HG02852 (cell line): ENCODE results near the gene NSMCE1.

Experiments used
- ATAC-seq: cut with Tn5 transposase; IDR thresholded peaks from one replicate; pipeline ENCODE4 v1.9.1; 2021; ENCODE audit warnings: mild to moderate bottlenecking, moderate library complexity; ENCODE audit not compliant: unreplicated experiment

Gene NSMCE1

DNA sequence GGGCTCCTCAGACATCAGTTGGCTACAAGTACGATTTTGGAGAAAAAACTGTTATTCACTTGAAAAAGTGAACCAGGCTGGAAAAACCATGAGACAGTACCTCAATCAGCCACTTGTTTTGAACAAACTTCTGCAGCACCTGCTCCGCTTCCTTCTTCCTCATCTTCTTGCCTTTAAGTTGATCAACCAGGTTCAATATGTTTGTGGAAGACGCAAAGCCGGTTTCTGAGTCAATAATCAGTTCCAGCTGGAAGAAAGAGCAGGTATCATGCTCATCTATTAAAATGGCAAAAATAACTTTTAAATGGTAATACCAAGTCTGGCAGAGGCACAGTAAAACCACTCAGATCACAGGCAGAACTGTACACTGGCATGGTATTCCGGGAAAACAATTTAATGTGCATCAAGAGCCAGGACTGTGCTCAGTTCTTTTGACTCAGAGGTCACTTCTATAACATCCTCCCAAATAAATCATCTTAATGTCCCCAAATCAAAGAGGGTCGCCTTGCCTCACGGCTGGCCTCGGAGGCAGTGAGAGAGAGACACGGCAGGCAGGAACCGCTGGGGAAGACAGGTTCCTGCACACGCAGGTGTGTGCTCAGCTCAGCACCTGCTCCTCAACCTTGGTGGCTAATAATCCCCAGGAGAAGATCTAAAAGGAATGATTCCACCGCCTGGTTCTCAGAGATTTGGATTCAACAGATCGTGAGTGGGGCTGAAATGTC is 35.5 kb downstream of the NSMCE1 start:
- no peak for ATAC-seq

DNA sequence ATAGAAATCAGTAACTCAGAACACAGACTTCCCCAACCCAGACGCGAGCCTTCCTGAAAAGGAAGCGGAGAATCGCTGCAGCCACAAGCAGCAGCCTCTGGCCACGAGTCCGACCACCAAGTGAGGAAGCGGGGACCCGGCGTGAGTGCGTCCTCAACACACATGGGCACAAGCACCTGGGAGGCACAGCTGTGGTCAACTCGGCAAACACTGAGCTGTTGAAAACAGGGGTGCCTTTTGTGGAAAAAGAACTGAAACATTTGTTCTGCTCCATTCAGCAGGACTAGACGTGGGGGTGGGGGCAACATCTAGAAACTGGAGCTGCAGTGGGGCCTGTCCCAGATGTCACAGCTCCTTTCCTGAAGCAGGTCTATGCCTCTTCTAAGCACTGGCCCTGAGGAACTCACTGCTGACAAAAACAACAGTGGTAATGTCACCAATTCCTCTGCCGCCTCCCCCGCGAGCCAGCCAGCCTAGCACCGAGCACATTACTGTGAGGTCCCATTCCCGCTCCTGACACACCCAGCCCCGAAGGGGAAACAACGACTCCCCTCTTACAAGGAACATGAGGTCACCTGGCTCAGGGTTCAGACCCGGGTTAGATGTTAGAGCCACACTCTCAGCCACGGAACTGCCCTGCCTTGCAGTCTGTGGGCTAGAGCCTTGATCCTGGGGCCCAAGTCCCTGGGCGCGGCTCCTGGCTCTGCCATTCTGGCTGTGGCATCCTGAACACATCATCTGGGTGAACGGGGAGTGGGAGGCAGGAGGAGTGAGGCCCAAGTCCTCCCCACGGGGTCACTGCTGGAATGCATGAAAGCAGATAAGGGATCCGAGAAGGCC is 36.3 kb downstream of the NSMCE1 start:
- peak; percentile 59 for ATAC-seq

DNA sequence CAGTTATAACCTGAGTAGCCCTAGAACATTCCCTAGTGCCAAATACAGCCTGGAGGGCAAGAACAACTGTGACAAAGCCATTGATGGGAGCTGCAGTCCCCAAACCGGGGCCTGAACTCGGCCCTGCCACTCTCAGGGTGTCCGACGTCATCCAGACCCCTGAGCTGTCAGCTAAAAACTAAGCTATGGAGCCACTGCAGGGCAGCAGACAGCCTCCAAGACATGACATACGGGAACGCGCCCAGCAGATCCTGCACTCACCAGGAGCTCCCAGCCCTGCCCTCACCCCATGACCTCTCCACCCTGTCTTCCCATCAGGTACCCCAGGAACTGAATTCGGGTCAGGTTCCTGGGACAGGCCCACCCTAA is 36.9 kb downstream of the NSMCE1 start:
- no peak for ATAC-seq

DNA sequence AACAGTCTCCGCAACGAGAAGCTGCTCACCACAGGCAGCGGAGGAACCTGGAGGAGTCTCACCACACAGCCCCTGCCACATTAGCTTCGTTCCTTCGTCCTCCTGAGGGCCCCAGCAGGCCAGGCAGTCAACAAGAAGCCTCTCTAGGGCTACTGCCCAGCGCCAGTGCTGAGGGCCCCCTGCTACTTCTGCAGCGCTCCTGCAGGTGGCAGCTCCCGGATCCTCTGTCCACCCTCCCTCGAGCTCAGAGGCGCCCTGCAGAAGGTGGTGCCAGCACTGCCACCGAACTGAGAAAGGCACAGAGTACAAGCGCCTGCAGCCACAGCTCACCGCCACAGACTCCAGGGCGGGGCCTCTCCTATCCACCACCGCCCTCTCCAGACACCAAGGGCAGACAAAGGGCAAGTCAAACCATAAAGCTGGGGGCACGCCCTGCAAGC is 38.0 kb downstream of the NSMCE1 start:
- no peak for ATAC-seq

DNA sequence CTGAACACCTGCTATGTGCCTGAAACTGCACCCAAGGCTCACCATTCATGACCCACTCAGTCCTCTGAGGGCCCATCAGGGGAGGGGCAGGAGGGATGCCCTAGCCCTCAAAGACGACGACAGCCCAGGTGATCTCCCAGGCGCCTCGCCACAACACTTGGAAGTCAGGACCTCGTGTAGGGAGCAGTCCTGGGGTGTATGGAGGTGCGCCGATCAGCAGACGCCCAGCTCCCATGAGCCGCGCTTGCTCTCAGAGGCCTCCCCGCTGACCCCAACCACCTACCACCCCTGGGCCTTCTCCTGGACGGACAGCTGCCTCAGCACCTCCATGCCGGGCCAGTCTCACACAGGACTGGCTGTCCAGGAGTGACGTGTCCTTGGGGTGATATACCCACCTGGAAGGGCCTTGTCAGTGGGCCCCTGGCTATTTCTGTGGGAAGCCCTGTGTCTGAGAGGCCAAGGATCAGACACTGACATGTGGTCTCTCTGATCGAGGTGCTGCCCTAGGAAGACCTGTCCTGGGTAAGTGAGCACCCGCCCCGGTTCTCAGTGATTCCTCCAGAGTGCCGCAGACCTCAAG is 38.6 kb downstream of the NSMCE1 start:
- no peak for ATAC-seq

DNA sequence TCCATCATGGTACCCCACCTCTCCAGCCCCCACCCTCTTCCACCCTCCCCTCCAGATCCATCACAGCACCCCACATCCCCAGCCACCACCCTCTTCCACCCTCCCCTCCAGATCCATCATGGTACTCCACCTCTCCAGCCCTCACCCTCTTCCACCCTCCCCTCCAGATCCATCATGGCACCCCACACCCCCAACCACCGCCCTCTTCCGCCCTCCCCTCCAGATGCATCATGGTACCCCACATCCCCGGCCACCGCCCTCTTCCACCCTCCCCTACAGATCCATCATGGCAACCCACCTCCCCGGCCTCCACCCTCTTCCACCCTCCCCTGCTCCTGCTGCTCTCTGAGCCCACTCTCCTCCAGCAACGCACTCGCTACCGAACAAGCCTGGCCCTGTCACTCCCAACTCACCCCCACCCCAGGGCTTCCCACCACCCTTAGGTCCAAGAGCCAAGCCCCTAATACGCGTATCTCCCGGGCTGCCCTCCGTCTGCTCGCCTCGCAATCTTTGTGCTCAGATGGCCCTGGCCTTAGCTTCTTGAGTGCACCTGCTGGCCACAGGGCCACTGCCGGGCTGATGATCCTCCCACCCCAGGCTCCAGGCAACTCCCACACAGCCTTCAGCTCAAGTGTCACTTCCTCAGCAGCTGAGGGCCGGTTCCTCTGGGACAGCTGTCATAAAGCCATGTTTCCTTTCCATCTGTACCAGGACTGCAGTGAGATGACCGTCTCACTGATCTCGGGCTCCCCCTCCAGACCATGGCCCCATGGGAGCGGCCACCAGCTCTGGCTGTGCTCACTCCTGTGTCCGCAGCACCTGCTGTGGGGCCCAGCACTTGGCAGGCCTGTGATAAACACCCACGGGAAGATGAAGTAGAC is 39.7 kb downstream of the NSMCE1 start:
- no peak for ATAC-seq

DNA sequence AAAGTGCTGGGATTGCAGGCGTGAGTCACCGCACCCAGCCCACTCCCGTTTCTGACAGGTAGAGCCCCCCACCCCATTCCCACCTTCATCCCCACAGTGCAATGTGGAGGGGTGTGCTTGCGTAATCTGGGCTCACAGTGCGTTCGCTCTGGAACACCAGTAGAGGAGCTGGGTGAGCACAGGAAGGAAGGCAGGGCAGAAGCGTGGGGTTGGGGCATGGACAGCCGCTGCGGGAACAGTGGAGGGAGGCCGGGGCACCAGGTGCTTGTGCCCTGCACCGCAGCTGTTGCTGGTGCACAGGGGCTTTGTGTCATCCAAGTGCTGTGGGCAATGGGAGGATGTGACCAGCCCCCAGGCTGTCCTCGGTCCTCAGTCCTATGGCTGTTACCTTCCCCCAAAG is 40.5 kb downstream of the NSMCE1 start:
- ATAC-seq, result no peak

DNA sequence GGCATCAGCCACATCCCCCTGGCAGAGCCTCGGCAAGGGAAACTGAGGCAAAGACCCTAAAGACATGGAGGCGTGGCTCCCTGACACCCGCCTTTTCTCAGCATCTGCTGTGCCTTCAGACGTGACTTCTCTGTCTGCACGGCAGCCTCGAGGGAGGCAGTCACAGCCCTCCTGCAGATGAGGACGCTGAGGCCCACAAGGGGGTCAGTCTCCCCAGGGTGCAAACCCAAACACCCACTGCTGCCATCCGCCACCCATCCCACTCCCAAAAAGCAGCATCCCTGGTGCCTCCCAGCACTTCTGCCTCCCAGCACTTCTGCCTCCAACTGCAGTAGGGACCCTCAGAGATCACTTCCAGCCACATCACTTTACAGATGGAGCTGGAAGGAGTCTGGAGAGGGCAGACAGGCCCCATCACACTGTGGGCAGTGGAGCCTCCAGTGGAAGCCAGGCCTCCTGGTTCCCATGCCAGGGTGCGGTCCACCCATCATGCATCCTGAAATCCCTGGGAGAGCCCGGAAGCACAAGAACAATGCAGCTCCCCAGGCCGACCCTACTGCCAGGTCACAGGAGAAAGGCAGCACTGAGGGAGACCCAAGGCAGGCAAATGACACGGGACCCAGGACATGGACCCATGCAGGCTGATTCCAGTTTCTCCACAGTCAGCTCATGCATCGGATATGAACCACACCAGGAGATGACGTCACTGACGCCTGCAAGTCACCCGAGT is 41.4 kb downstream of the NSMCE1 start:
- ATAC-seq, result no peak

DNA sequence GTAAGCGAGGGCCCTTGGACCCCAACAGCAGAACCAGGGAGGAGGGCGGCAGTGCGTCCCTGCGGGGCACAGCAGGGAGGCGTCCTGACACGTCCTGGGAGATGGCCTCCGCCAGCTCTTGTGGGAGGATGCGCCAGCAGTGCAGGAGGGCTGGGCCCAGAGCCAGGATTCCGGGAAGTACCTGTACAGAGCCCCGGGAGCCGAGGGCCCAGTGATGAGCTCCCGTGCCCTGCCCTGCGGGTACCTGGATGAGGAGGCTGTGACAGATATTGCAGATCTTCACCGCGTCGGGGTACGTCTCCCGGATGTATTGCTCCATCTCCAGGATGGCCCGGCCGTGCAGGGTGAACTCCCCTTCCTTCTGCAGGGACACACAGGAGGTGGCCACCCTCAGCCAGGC is 42.1 kb downstream of the NSMCE1 start:
- no peak for ATAC-seq

DNA sequence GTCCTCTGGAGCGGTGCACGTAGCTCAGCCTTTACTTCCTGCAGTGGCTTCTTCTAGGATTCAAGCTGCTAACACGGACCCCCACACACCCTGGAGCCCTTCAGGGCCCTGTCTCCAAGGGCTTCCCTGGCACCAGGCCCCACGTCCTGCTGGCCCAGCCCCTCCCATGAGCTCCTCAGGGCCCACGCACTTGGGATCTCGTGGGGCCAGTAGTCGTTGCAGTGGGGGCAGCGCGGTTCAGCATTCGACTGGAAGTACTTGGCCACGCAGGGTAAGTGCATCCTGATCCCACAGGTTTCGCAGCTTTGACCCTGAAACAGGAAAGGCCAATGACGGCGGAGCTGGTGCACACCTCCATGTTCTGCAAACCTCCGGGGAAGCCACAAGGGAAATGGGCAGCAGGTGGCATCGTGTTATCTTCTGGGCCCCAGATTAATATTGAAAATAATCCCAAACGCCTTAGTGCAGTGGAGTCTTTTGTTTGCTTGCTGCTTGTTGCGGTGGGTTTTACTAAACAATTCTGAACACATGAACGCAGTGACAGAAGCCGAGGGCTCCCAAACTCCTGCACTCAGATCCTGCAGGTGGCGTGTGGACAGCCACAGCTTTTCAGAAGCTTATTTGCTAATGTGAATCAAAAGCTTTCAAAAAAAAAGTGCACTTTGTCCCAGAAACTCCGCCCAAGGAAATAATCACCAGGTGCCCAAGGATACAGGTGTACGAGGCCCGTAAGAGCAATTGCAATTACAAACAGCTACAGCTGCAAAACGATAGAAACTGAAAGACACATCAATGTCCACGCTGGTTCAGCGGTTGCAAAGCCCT is 42.8 kb downstream of the NSMCE1 start:
- no peak for ATAC-seq

DNA sequence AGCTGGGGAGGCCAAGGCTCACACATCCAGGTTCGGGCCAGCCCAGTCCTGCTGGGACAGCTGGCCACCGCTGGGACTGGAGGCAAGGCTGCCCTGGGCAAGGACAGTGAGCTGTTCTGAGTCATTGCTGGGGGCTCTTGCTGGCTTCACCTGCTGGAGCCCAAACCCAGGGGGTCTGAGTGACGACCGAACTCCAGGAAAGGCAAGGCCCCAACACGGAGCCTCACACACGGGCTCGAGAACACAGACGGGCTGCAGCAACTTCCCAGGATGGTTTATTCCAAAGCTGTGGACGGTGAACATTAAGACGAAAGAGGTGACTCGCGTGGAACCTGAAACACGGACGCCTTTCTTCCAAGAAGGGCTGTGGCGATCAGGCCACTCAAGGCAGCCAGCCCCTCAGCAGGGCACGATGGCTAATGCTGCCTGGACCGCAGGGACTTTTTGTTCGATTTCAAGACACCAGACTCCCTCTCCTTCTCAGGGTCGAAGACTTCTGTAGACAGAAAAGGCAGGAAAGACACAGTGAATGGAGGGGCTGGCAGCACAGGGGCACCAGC is 43.8 kb downstream of the NSMCE1 start:
- no peak for ATAC-seq

DNA sequence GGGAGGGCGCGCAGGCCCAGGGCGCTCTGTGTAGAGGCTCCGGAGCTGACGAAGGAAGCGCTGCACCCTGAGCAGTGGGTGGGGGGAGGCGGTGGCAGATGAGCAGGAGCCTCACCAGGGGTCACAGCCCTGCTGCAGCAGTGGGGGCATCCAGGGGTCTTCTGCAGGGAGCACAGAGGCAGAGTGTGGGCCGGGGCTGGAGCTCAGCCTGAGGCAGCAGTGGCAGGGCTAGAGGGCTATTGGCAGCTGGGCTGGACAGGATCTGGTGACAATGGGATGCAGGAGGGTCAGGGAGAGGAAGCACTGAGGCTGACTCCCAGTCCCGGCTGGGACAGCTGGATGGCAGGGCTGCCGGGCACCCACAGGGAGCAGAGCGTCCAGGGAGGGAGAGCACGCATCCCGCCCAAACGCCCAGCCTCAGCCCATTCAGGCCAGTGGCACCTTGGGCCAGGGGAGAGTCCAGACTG is 44.3 kb downstream of the NSMCE1 start:
- ATAC-seq, result no peak

DNA sequence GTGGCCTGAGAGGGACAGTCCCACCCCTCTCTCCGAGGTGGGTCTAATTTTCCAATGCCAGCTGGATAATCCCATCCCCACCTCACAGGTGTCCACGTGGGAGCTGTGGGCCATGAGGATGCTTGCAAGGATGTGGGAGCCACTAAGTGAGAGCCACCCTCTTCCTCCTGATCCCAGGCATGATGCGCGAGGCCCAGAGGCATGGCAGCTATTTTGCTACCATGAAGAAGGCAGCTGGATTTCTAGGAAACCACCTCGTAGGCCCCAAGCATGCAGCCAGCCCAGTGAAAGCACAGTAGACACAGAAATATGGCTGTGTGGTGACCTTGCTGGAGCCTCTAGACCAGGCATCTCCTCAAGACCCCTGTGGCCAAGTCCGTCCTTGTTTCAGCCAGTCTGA is 44.9 kb downstream of the NSMCE1 start:
- ATAC-seq, result no peak

DNA sequence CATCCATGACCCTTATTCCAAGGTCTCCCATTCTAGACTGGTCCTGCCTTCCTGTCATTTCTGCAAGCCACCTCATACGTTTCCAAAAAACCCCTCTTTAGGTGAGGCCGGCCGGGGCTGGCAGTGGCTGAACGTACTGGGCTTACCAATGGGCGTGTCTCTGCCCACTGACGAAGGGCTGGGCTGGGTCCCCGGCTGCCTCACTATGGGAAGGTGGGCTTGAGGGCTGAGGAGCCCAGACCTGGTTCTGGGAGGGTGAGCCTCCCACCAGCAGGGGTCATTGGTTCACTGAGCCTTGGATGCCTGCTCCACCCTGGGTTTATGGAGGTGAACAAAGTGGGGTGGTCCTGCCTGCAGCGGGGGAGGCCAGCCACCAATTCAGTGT is 45.4 kb downstream of the NSMCE1 start:
- no peak for ATAC-seq

DNA sequence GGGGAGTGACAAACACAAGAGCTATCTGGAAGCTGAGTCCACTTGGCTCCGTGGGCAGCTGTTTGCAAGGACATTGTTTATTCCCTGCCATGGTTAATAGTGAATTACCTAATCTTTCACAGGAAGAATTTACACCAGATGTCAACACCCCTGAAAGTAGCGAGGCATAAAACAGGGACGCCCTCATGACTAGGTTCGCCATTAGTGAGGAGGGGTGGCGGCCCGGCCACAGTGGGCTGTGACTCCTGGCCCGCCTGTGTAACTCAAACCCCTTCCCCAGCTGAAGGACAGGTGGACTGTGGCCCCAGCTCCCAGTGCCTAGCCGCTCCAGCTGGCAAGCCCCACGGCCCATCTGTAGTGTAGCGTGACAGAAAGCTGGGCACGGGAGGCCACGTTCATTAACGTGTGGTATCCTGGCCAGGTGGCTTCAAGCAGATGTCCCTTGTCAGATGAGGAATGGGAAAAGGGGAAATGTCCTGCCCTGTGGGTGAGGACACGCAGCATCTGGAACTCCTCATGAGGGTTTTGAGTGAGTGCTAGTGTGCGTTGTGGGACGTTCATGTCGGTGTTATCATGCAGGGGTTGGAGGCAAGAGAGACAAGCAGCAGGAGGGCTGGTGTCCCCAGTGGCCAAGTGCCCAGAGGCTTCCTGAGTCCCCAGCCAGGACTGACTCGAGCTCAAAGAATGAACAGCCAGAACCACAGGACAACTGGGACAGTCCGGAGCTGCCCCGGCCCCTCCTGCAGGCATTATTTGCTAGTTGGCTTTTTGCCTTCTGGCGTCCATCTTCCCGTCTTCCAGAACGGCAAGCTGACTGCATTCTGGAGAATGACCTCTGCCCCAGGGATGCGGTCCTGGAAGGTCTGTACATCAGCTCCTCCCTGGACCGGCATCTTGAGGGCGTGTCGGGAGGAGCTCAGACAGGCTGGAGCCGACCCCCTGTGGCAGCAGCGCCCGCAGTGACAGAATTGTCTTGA is 46.0 kb downstream of the NSMCE1 start:
- ATAC-seq, result no peak

DNA sequence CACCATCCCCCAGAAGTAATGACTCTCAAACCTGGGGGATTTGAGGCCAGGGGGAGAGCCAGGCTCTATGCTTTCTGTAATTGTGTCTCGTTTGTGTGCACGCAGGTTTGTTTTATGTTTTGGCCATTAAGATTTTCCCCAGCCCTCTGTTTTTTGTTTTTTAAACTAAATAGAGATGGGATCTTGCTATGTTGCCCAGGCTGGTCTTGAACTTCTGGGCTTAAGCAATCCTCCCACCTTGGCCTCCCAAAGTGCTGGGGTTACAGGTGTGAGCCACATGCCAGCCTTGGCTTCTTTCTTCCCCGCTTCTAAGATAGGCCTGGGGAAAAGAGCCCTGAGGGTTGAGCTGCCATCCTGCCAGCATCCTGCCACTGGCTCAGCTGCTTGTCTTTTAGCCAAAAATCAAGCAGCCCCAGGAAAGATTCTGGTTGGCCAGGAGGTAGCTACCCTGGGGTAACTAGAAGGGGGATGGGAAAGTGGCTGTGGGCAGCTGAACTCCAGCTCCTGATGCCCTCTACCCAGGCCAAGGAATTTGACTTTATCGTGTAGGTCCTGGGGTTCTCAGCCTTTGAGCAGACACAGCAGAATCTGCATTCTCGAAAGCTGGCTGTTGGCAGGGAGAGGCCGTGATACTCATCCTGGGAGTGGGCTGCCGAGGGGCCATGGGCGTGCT is 46.9 kb downstream of the NSMCE1 start:
- no peak for ATAC-seq

DNA sequence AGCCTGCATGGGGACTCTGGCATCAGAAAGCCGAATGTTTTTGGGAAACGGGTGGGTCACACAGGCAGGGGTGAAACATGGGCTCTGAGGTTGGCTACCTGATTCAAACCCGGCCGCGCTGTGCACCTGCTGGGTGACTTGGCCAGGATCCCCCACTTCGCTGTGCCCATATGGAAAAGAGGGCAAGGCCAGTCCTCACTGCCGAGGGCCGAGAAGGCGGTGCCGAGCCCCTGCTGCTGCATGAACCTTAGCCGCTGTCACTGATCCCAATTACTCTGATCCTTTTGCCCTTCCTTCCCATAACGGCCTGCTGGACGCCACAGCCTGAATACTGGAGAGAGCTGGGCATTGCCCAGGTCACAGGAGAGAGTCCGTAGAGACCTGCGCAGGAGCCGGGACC is 47.6 kb downstream of the NSMCE1 start:
- no peak for ATAC-seq
